ENCODE measurements around the gene CCL21. TPM values are rescaled to one million over a fixed set of nuclear protein-coding genes. Genes with fewer than 3 reads are reported as not detected.

CCL21 gene
- total RNA-seq, 1 experiment from 2014 or later: not detected

- TF ChIP-seq CTCF (IDR thresholded peaks at IDR 0.05): no peak
- no peak for TF ChIP-seq SOX15 (CRISPR knock-in tag; IDR thresholded peaks at IDR 0.05)
- no peak for TF ChIP-seq PREB (CRISPR knock-in tag; IDR thresholded peaks at IDR 0.05; ENCODE audit: borderline replicate concordance)
- TF ChIP-seq ZNF396 (CRISPR knock-in tag; IDR thresholded peaks at IDR 0.05; ENCODE audit: borderline replicate concordance): no peak
- TF ChIP-seq, protein P1, sequence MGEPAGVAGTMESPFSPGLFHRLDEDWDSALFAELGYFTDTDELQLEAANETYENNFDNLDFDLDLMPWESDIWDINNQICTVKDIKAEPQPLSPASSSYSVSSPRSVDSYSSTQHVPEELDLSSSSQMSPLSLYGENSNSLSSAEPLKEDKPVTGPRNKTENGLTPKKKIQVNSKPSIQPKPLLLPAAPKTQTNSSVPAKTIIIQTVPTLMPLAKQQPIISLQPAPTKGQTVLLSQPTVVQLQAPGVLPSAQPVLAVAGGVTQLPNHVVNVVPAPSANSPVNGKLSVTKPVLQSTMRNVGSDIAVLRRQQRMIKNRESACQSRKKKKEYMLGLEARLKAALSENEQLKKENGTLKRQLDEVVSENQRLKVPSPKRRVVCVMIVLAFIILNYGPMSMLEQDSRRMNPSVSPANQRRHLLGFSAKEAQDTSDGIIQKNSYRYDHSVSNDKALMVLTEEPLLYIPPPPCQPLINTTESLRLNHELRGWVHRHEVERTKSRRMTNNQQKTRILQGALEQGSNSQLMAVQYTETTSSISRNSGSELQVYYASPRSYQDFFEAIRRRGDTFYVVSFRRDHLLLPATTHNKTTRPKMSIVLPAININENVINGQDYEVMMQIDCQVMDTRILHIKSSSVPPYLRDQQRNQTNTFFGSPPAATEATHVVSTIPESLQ (CRISPR knock-in tag; IDR thresholded peaks at IDR 0.05): no peak
- no peak for TF ChIP-seq NFATC4 (CRISPR knock-in tag; IDR thresholded peaks at IDR 0.05)
- TF ChIP-seq SMAD3 (CRISPR knock-in tag; IDR thresholded peaks at IDR 0.05; ENCODE audit: borderline replicate concordance): no peak
- TF ChIP-seq ZMAT4 (CRISPR knock-in tag; IDR thresholded peaks at IDR 0.05): no peak
- TF ChIP-seq TEAD4 (CRISPR knock-in tag; IDR thresholded peaks at IDR 0.05): no peak
- no peak for TF ChIP-seq ZNF671 (CRISPR knock-in tag; IDR thresholded peaks at IDR 0.05)
- TF ChIP-seq, protein P2, sequence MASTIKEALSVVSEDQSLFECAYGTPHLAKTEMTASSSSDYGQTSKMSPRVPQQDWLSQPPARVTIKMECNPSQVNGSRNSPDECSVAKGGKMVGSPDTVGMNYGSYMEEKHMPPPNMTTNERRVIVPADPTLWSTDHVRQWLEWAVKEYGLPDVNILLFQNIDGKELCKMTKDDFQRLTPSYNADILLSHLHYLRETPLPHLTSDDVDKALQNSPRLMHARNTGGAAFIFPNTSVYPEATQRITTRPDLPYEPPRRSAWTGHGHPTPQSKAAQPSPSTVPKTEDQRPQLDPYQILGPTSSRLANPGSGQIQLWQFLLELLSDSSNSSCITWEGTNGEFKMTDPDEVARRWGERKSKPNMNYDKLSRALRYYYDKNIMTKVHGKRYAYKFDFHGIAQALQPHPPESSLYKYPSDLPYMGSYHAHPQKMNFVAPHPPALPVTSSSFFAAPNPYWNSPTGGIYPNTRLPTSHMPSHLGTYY (CRISPR knock-in tag; IDR thresholded peaks at IDR 0.05): no peak
Measured at GRCh38 chr9:34737677-34738260, 27.8 kb upstream of the CCL21 start (continued).

DNA sequence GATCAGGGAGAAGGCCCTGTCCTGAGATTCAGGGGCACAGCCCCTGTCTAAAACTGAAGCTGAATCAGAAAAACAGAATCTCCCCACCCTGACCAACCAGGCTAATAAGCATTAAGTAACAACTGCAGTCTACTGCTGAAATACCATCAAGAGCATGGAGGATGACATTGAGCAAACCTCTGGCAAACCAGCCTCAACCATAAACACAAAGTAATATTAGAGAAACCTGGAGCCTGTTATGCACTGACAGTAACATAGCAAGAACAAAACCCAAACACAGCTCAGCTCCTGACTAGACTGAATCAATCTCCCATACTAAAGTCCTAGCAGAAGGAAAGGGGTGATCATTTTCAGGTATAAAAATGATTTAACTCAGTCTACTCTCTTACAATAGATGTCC lies 24.8 kb upstream of the CCL21 start:
- no peaks in the 10 kb centered on the region for H3K36me3 Mint-ChIP-seq
- DNase-seq (ENCODE audit: low spot score): no peak
- no peak overlapping the region for H3K27ac Mint-ChIP-seq
- no peak for ATAC-seq
- POLR2A ChIA-PET: interaction anchor here (0.6 kb wide), 1 partner anchor 268 kb away, joined by 4 read pairs; no protein-coding TSS in a partner anchor
- TF ChIP-seq TEAD4 (CRISPR knock-in tag; IDR thresholded peaks at IDR 0.05): no peak
- CTCF ChIA-PET: interaction anchor here (0.7 to 1.6 kb wide), 4 partner anchors 11 to 629 kb away, joined by 3 to 6 read pairs (median 4); no protein-coding TSS in a partner anchor
- no peaks in the 10 kb centered on the region for H3K4me1 Mint-ChIP-seq
- H3K4me3 Mint-ChIP-seq: no peak overlapping the region
- peaks cover 10% of the 10 kb centered on the region for H3K9me3 Mint-ChIP-seq
- peaks cover 7% of the 10 kb centered on the region for H3K27me3 Mint-ChIP-seq (ENCODE audit: low read depth)

GRCh38 chr9:34732886-34733285 lies 22.9 kb upstream of the CCL21 start:
- POLR2A ChIA-PET: no interaction called here
- CTCF ChIA-PET: interaction anchor here (1.0 kb wide), 1 partner anchor 27 kb away, joined by 3 read pairs; no protein-coding TSS in a partner anchor

More at GRCh38 chr9:34732886-34733285, 22.9 kb upstream of the CCL21 start:
- ATAC-seq: no peak
- Mint-ChIP-seq H3K4me3 (no peak overlapping the region), H3K27ac (no peak overlapping the region), H3K36me3 (no peaks in the 10 kb centered on the region), H3K9me3 (no peaks in the 10 kb centered on the region), H3K4me1 (no peaks in the 10 kb centered on the region), H3K27me3 (ENCODE audit: low read depth) (peaks cover 13% of the 10 kb centered on the region)
- DNase-seq (ENCODE audit: low spot score): no peak
- no peak for TF ChIP-seq ZNF138 (CRISPR knock-in tag; conservative IDR thresholded peaks at IDR 0.05)
- no peak for TF ChIP-seq GTF2I (CRISPR knock-in tag; conservative IDR thresholded peaks at IDR 0.05)
- TF ChIP-seq NFYB (CRISPR knock-in tag; conservative IDR thresholded peaks at IDR 0.05; ENCODE audit: low read depth): no peak
- TF ChIP-seq, protein P3, sequence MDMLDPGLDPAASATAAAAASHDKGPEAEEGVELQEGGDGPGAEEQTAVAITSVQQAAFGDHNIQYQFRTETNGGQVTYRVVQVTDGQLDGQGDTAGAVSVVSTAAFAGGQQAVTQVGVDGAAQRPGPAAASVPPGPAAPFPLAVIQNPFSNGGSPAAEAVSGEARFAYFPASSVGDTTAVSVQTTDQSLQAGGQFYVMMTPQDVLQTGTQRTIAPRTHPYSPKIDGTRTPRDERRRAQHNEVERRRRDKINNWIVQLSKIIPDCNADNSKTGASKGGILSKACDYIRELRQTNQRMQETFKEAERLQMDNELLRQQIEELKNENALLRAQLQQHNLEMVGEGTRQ (CRISPR knock-in tag; IDR thresholded peaks at IDR 0.05): no peak
- no peak for TF ChIP-seq ESRRA (CRISPR knock-in tag; IDR thresholded peaks at IDR 0.05; ENCODE audit: borderline replicate concordance)
- no peak for TF ChIP-seq USF1 (CRISPR knock-in tag; IDR thresholded peaks at IDR 0.05)
- TF ChIP-seq ZNF671 (CRISPR knock-in tag; IDR thresholded peaks at IDR 0.05): no peak
- TF ChIP-seq GABPB1 (CRISPR knock-in tag; IDR thresholded peaks at IDR 0.05): no peak
- no peak for TF ChIP-seq TEAD4 (CRISPR knock-in tag; IDR thresholded peaks at IDR 0.05)
- no peak for TF ChIP-seq TCF7 (CRISPR knock-in tag; IDR thresholded peaks at IDR 0.05; ENCODE audit: low read depth)
- TF ChIP-seq, protein P4, sequence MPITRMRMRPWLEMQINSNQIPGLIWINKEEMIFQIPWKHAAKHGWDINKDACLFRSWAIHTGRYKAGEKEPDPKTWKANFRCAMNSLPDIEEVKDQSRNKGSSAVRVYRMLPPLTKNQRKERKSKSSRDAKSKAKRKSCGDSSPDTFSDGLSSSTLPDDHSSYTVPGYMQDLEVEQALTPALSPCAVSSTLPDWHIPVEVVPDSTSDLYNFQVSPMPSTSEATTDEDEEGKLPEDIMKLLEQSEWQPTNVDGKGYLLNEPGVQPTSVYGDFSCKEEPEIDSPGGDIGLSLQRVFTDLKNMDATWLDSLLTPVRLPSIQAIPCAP (CRISPR knock-in tag; IDR thresholded peaks at IDR 0.05): no peak
- no peak for TF ChIP-seq RORB (CRISPR knock-in tag; IDR thresholded peaks at IDR 0.05)
- TF ChIP-seq CBFB (CRISPR knock-in tag; IDR thresholded peaks at IDR 0.05; ENCODE audit: low read depth): no peak
- no peak for TF ChIP-seq TEAD1 (CRISPR knock-in tag; IDR thresholded peaks at IDR 0.05)
- no peak for TF ChIP-seq SMAD4 (CRISPR knock-in tag; IDR thresholded peaks at IDR 0.05)
- no peak for TF ChIP-seq ZNF416 (CRISPR knock-in tag; IDR thresholded peaks at IDR 0.05)
- no peak for TF ChIP-seq ZNF219 (CRISPR knock-in tag; IDR thresholded peaks at IDR 0.05; ENCODE audit: borderline replicate concordance)

Data from WTC11 (cell line).